ENCODE measurements around the gene GOLGA6C.

GRCh38 chr15:75309711-75310110, 51.6 kb downstream of the GOLGA6C start:
- no peak for TF ChIP-seq KDM1A (IDR thresholded peaks at IDR 0.05; ENCODE audit: borderline replicate concordance)
- no peak for TF ChIP-seq RCOR1 (conservative IDR thresholded peaks at IDR 0.05; ENCODE audit: low read depth, low read length)
- TF ChIP-seq CTCF (IDR thresholded peaks at IDR 0.05 in 2 of 3, conservative IDR thresholded peaks at IDR 0.05 in 1 of 3; ENCODE audit: control insufficient read depth in 2 of 3, extremely low read depth in 1 of 3, insufficient read depth in 1 of 3, low read depth in 3 of 3, low read length in 3 of 3), result no peak
- TF ChIP-seq, protein P1, sequence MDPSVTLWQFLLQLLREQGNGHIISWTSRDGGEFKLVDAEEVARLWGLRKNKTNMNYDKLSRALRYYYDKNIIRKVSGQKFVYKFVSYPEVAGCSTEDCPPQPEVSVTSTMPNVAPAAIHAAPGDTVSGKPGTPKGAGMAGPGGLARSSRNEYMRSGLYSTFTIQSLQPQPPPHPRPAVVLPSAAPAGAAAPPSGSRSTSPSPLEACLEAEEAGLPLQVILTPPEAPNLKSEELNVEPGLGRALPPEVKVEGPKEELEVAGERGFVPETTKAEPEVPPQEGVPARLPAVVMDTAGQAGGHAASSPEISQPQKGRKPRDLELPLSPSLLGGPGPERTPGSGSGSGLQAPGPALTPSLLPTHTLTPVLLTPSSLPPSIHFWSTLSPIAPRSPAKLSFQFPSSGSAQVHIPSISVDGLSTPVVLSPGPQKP (IDR thresholded peaks at IDR 0.05; ENCODE audit: low read depth, low read length), result no peak
- TF ChIP-seq, protein P2, sequence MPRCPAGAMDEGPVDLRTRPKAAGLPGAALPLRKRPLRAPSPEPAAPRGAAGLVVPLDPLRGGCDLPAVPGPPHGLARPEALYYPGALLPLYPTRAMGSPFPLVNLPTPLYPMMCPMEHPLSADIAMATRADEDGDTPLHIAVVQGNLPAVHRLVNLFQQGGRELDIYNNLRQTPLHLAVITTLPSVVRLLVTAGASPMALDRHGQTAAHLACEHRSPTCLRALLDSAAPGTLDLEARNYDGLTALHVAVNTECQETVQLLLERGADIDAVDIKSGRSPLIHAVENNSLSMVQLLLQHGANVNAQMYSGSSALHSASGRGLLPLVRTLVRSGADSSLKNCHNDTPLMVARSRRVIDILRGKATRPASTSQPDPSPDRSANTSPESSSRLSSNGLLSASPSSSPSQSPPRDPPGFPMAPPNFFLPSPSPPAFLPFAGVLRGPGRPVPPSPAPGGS (IDR thresholded peaks at IDR 0.05; ENCODE audit: borderline replicate concordance, insufficient read depth, low read depth, low read length, poor library complexity, severe bottlenecking), result no peak
- TF ChIP-seq EGR1 (IDR thresholded peaks at IDR 0.05; ENCODE audit: borderline replicate concordance in 1 of 2, low read depth in 2 of 2, low read length in 2 of 2), result no peak
- no peak for TF ChIP-seq SREBF2 (IDR thresholded peaks at IDR 0.05; ENCODE audit: low read length)
- TF ChIP-seq, protein P3, sequence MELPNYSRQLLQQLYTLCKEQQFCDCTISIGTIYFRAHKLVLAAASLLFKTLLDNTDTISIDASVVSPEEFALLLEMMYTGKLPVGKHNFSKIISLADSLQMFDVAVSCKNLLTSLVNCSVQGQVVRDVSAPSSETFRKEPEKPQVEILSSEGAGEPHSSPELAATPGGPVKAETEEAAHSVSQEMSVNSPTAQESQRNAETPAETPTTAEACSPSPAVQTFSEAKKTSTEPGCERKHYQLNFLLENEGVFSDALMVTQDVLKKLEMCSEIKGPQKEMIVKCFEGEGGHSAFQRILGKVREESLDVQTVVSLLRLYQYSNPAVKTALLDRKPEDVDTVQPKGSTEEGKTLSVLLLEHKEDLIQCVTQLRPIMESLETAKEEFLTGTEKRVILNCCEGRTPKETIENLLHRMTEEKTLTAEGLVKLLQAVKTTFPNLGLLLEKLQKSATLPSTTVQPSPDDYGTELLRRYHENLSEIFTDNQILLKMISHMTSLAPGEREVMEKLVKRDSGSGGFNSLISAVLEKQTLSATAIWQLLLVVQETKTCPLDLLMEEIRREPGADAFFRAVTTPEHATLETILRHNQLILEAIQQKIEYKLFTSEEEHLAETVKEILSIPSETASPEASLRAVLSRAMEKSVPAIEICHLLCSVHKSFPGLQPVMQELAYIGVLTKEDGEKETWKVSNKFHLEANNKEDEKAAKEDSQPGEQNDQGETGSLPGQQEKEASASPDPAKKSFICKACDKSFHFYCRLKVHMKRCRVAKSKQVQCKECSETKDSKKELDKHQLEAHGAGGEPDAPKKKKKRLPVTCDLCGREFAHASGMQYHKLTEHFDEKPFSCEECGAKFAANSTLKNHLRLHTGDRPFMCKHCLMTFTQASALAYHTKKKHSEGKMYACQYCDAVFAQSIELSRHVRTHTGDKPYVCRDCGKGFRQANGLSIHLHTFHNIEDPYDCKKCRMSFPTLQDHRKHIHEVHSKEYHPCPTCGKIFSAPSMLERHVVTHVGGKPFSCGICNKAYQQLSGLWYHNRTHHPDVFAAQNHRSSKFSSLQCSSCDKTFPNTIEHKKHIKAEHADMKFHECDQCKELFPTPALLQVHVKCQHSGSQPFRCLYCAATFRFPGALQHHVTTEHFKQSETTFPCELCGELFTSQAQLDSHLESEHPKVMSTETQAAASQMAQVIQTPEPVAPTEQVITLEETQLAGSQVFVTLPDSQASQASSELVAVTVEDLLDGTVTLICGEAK (IDR thresholded peaks at IDR 0.05; ENCODE audit: borderline replicate concordance), result no peak
- no peak for TF ChIP-seq NFYB (IDR thresholded peaks at IDR 0.05; ENCODE audit: insufficient read depth, low read depth, low read length)
